T-cell (primary cell): ENCODE results near the gene SEC14L1. TPM values are rescaled to one million over a fixed set of nuclear protein-coding genes. Genes with fewer than 3 reads are reported as not detected.

Source experiments
- ATAC-seq, 4 experiments: fragments of 200-7000 bp in 3 of 4; fragments of 150-1000 bp in 1 of 4; cut with Tn5 transposase; replicated peaks in 1 of 4; 1 replicate in 3 of 4; 2 replicates in 1 of 4; pipeline ENCODE4 v1.10.0; 2021; ENCODE audit warnings: moderate library complexity in 3 of 4, mild to moderate bottlenecking in 2 of 4, moderate number of reproducible peaks in 1 of 4
- CTCF ChIA-PET, 2 donors: fragments of 300-600 bp; sonication (Branson Sonifier 250); formaldehyde crosslinking; loops; one replicate each; lab custom pipeline; 2022; ENCODE audit warnings: antibody characterized with exemption in 2 of 2; lab: Charles Lee
- POLR2A ChIA-PET, 2 donors: fragments of 300-600 bp; sonication (Branson Sonifier 250); formaldehyde crosslinking; loops; one replicate each; lab custom pipeline; 2022; ENCODE audit warnings: antibody characterized with exemption in 2 of 2; lab: Charles Lee
- DNase-seq, 35 experiments: peaks; one replicate each; pipeline versions ENCODE4 v3.0.0 to v3.0.0-alpha.2; 2013 to 2023
- H3K27ac ChIP-seq: one replicate; pipeline ENCODE4 v1.5.1; 2013; ENCODE audit warnings: low read length
- H3K27me3 ChIP-seq, 2 experiments: replicated peaks in 1 of 2; 1 replicate in 1 of 2; 2 replicates in 1 of 2; pipeline versions ENCODE4 v1.6.1 to v1.7.0; 2013; ENCODE audit warnings: low read length in 1 of 2, mixed read lengths in 1 of 2; ENCODE audit not compliant: control insufficient read depth in 2 of 2, insufficient read depth in 2 of 2; ENCODE audit errors: extremely low read depth in 1 of 2
- H3K36me3 ChIP-seq, 2 donors: 1 replicate in 1 of 2; 2 replicates in 1 of 2; pipeline versions ENCODE4 v1.6.1 to v1.7.0; 2013; ENCODE audit warnings: low read length in 1 of 2; ENCODE audit not compliant: control insufficient read depth in 2 of 2, insufficient read depth in 1 of 2; ENCODE audit errors: extremely low read depth in 1 of 2
- H3K4me1 ChIP-seq, 2 experiments: 1 replicate in 1 of 2; 2 replicates in 1 of 2; pipeline versions ENCODE4 v1.6.1 to v1.7.0; 2013; ENCODE audit warnings: low read length in 2 of 2, mixed read lengths in 1 of 2; ENCODE audit not compliant: insufficient read depth in 2 of 2, control insufficient read depth in 1 of 2; ENCODE audit errors: extremely low read depth in 1 of 2
- H3K4me3 ChIP-seq, 2 donors: 1 replicate in 1 of 2; 2 replicates in 1 of 2; pipeline versions ENCODE4 v1.5.1 to v1.7.0; 2013; ENCODE audit warnings: mild to moderate bottlenecking in 2 of 2, low read length in 1 of 2, moderate library complexity in 1 of 2; ENCODE audit not compliant: control insufficient read depth in 1 of 2; ENCODE audit errors: extremely low read depth in 1 of 2
- H3K9me3 ChIP-seq: 2 replicates; pipeline ENCODE4 v1.7.0; 2013
- H3K27ac Mint-ChIP-seq, 2 donors: one replicate each; pipeline ENCODE4 v1.8.0; 2020 to 2021; ENCODE audit warnings: mild to moderate bottlenecking in 2 of 2, mixed read lengths in 2 of 2
- H3K27me3 Mint-ChIP-seq, 2 donors: one replicate each; pipeline ENCODE4 v1.8.0; 2021 to 2022; ENCODE audit warnings: mixed read lengths in 2 of 2
- H3K36me3 Mint-ChIP-seq: one replicate; pipeline ENCODE4 v1.8.0; 2021; ENCODE audit warnings: mixed read lengths
- H3K4me1 Mint-ChIP-seq, 3 donors: one replicate each; pipeline ENCODE4 v1.8.0; 2020 to 2022; ENCODE audit warnings: mixed read lengths in 3 of 3, mild to moderate bottlenecking in 1 of 3
- H3K4me3 Mint-ChIP-seq, 3 donors: one replicate each; pipeline ENCODE4 v1.8.0; 2020 to 2022; ENCODE audit warnings: mild to moderate bottlenecking in 3 of 3, mixed read lengths in 3 of 3, moderate library complexity in 3 of 3
- H3K9me3 Mint-ChIP-seq, 3 donors: one replicate each; pipeline ENCODE4 v1.8.0; 2020 to 2022; ENCODE audit warnings: mixed read lengths in 3 of 3
- WGBS: methylation state at CpG from one replicate; pipeline ENCODE4 v1.1.5; 2013; ENCODE audit warnings: missing lambda C conversion rate; ENCODE audit not compliant: insufficient coverage; 5-methylcytosine and 5-hydroxymethylcytosine counted together
- total RNA-seq, 35 experiments: library from RNA in 6 of 35; stranded (reverse) in 6 of 35; fragments of 120-200 nt in 1 of 35; gene quantifications; one replicate each; pipeline versions ENCODE4 v1.2.1 to v1.2.4 and lab custom pipeline; 2013 to 2026

Gene SEC14L1
- total RNA-seq, 5 donors from 2014 or later (not counting 1 experiment from before 2014, with no cell fraction given), result 36.9 to 71.6 (median 46.2) TPM

GRCh38 chr17:77146246-77146632 is 5.5 kb downstream of the SEC14L1 start:
- 75% methylated on average over 1 of the region's 5 CpGs for WGBS
- H3K27me3 Mint-ChIP-seq, result no peaks in the 10 kb centered on the region
- H3K9me3 Mint-ChIP-seq, result no peaks in the 10 kb centered on the region
- Histone ChIP-seq H3K4me1 (peaks cover 5 to 20% of the 10 kb centered on the region in 2 experiments), H3K4me3 (no peak overlapping the region), H3K27me3 (no peaks in the 10 kb centered on the region), H3K27ac (no peak overlapping the region), H3K9me3 (no peaks in the 10 kb centered on the region), H3K36me3 (peaks cover 9 to 44% of the 10 kb centered on the region in 2 donors)
- CTCF ChIA-PET, result interaction anchor here in 1 of 2 donors (0.6 kb wide), 1 partner anchor 1407 kb away, joined by 9 read pairs; no protein-coding TSS in a partner anchor
- H3K4me1 Mint-ChIP-seq, result peaks cover 66 to 80% (median 76%) of the 10 kb centered on the region in 3 donors
- H3K4me3 Mint-ChIP-seq, result no peak overlapping the region
- POLR2A ChIA-PET, result interaction anchor here in 1 of 2 donors (0.6 kb wide), 1 partner anchor 418 kb away, joined by 3 read pairs; no protein-coding TSS in a partner anchor
- ATAC-seq, result no peak
- H3K27ac Mint-ChIP-seq, result peak overlapping the region in 1 of 2 donors; percentile 7
- DNase-seq, result no peak
- H3K36me3 Mint-ChIP-seq, result peaks cover 61% of the 10 kb centered on the region

GRCh38 chr17:77146882-77147281 is 6.1 kb downstream of the SEC14L1 start:
- WGBS, result 96% methylated on average over 13 of the region's 17 CpGs
- no peaks in the 10 kb centered on the region for H3K27me3 Mint-ChIP-seq
- peak in 1 of 4 experiments; percentile 37 for ATAC-seq
- ChIA-PET CTCF (interaction anchor here in 1 of 2 donors (0.6 kb wide), 1 partner anchor 1406 kb away, joined by 9 read pairs; no protein-coding TSS in a partner anchor), POLR2A (interaction anchor here in 1 of 2 donors (0.5 kb wide), 1 partner anchor 35 kb away, joined by 7 read pairs; no protein-coding TSS in a partner anchor)
- peak overlapping the region in 1 of 2 donors; percentile 52 for H3K27ac Mint-ChIP-seq
- no peaks in the 10 kb centered on the region for H3K9me3 Mint-ChIP-seq
- H3K36me3 Mint-ChIP-seq, result peaks cover 64% of the 10 kb centered on the region
- Histone ChIP-seq H3K36me3 (peaks cover 9 to 44% of the 10 kb centered on the region in 2 donors), H3K9me3 (no peaks in the 10 kb centered on the region), H3K4me1 (peaks cover 3 to 15% of the 10 kb centered on the region in 2 experiments), H3K4me3 (no peak overlapping the region), H3K27me3 (no peaks in the 10 kb centered on the region), H3K27ac (no peak overlapping the region)
- H3K4me1 Mint-ChIP-seq, result peaks cover 64 to 78% (median 72%) of the 10 kb centered on the region in 3 donors
- DNase-seq, result peak in 2 of 35 experiments; percentile 6 to 16
- peak overlapping the region in 2 of 3 donors; percentile 15 to 41 for H3K4me3 Mint-ChIP-seq

GRCh38 chr17:77147357-77147801 is 6.6 kb downstream of the SEC14L1 start:
- peak overlapping the region in 2 of 3 donors; percentile 2 to 15 for H3K4me3 Mint-ChIP-seq
- Histone ChIP-seq H3K9me3 (no peaks in the 10 kb centered on the region), H3K4me3 (no peak overlapping the region), H3K4me1 (peaks cover 3 to 10% of the 10 kb centered on the region in 2 experiments), H3K27ac (no peak overlapping the region), H3K36me3 (peaks cover 9 to 44% of the 10 kb centered on the region in 2 donors), H3K27me3 (no peaks in the 10 kb centered on the region)
- POLR2A ChIA-PET, result interaction anchor here in 1 of 2 donors (0.5 kb wide), 1 partner anchor 36 kb away, joined by 7 read pairs; no protein-coding TSS in a partner anchor
- no peaks in the 10 kb centered on the region for H3K9me3 Mint-ChIP-seq
- H3K27ac Mint-ChIP-seq, result peak overlapping the region in 1 of 2 donors; percentile 11
- DNase-seq (no peak), ATAC-seq (no peak)
- 80% methylated on average over 1 of the region's 8 CpGs for WGBS
- H3K4me1 Mint-ChIP-seq, result peaks cover 61 to 73% (median 67%) of the 10 kb centered on the region in 3 donors
- CTCF ChIA-PET, result no interaction called here
- peaks cover 64% of the 10 kb centered on the region for H3K36me3 Mint-ChIP-seq
- no peaks in the 10 kb centered on the region for H3K27me3 Mint-ChIP-seq

- Histone ChIP-seq H3K4me3 (no peak overlapping the region), H3K27ac (no peak overlapping the region), H3K9me3 (no peaks in the 10 kb centered on the region), H3K4me1 (peaks cover under 1 to 7% of the 10 kb centered on the region in 2 experiments), H3K27me3 (no peaks in the 10 kb centered on the region), H3K36me3 (peaks cover 9 to 46% of the 10 kb centered on the region in 2 donors)
- Mint-ChIP-seq H3K27ac (peak overlapping the region in 1 of 2 donors; percentile 23), H3K36me3 (peaks cover 64% of the 10 kb centered on the region), H3K27me3 (no peaks in the 10 kb centered on the region), H3K4me3 (no peak overlapping the region), H3K9me3 (no peaks in the 10 kb centered on the region), H3K4me1 (peaks cover 58 to 68% (median 66%) of the 10 kb centered on the region in 3 donors)
- 93% methylated on average over 11 of the region's 15 CpGs for WGBS
- CTCF ChIA-PET, result no interaction called here
- DNase-seq (no peak), ATAC-seq (no peak)
- POLR2A ChIA-PET, result interaction anchor here in 1 of 2 donors (0.6 kb wide), 1 partner anchor 1995 kb away, joined by 3 read pairs; no protein-coding TSS in a partner anchor
Observed at GRCh38 chr17:77148077-77148939, 7.5 kb downstream of the SEC14L1 start.

GRCh38 chr17:77148940-77149510 is 8.3 kb downstream of the SEC14L1 start:
- Mint-ChIP-seq H3K9me3 (no peaks in the 10 kb centered on the region), H3K27me3 (no peaks in the 10 kb centered on the region), H3K36me3 (peaks cover 57% of the 10 kb centered on the region), H3K27ac (peak overlapping the region in 1 of 2 donors; percentile 16), H3K4me1 (peaks cover 59 to 68% (median 66%) of the 10 kb centered on the region in 3 donors), H3K4me3 (no peak overlapping the region)
- 90% methylated on average over 5 of the region's 10 CpGs for WGBS
- ATAC-seq, result no peak
- no peak for DNase-seq
- H3K4me1 ChIP-seq, result peaks cover 0 to 7% of the 10 kb centered on the region in 2 experiments
- ChIA-PET CTCF (no interaction called here), POLR2A (interaction anchor here in 1 of 2 donors (0.6 kb wide), 1 partner anchor 1996 kb away, joined by 3 read pairs; no protein-coding TSS in a partner anchor)
- no peak overlapping the region for H3K4me3 ChIP-seq
- no peaks in the 10 kb centered on the region for H3K9me3 ChIP-seq
- H3K27me3 ChIP-seq, result no peaks in the 10 kb centered on the region
- peaks cover 9 to 43% of the 10 kb centered on the region in 2 donors for H3K36me3 ChIP-seq
- H3K27ac ChIP-seq, result no peak overlapping the region

GRCh38 chr17:77150196-77150595 is 9.4 kb downstream of the SEC14L1 start:
- WGBS, result 93% methylated on average over 3 of the region's 5 CpGs

More at GRCh38 chr17:77150196-77150595, 9.4 kb downstream of the SEC14L1 start:
- DNase-seq, result no peak
- Mint-ChIP-seq H3K4me1 (peaks cover 65 to 71% (median 67%) of the 10 kb centered on the region in 3 donors), H3K9me3 (no peaks in the 10 kb centered on the region), H3K4me3 (no peak overlapping the region), H3K36me3 (peaks cover 53% of the 10 kb centered on the region), H3K27me3 (no peaks in the 10 kb centered on the region), H3K27ac (no peak overlapping the region)
- H3K4me1 ChIP-seq, result peaks cover 0 to 7% of the 10 kb centered on the region in 2 experiments
- POLR2A ChIA-PET, result interaction anchor here in 1 of 2 donors (0.6 kb wide), 1 partner anchor 56 kb away, joined by 3 read pairs; no protein-coding TSS in a partner anchor
- no peaks in the 10 kb centered on the region for H3K9me3 ChIP-seq
- H3K27ac ChIP-seq, result no peak overlapping the region
- CTCF ChIA-PET, result no interaction called here
- H3K27me3 ChIP-seq, result no peaks in the 10 kb centered on the region
- peaks cover 9 to 36% of the 10 kb centered on the region in 2 donors for H3K36me3 ChIP-seq
- ATAC-seq, result no peak
- H3K4me3 ChIP-seq, result no peak overlapping the region
